Measurements from ENCODE around the gene CAMK2D.

GRCh38 chr4:113602646-113603228, 158.8 kb downstream of the CAMK2D start:
- no peak for TF ChIP-seq EZH2phosphoT487 (IDR thresholded peaks at IDR 0.05; ENCODE audit: low read length)
- TF ChIP-seq CTCF (IDR thresholded peaks at IDR 0.05; ENCODE audit: low read length), result no peak
- no peak for TF ChIP-seq EZH2 (optimal IDR thresholded peaks at IDR 0.05; ENCODE audit: low read depth, low read length)
